ENCODE data around the gene HDGFL2.
"Not testable (repeated sequence)": the region's sequence is repeated elsewhere in the genome, so short reads cannot be mapped to it uniquely, and the experiment has no call there.

The HDGFL2 gene

DNA sequence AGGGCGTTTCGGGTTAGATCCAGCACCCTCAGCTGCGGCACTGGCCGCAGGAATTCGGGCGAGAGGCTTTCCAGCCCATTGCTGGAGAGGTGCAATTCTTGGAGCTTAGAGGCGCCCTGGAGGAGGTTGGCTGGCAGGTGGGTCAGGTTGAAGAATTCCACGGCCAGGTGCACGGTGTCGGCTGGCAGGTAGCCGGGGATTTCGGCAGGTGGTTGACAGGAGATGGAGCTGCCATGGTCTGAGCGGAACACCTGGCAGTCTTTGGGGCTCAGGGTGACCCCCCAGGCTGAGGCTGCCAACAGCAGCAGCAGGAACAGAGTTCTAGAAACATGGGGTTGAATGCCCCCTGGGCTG lies 66.5 kb downstream of the HDGFL2 start:
- FAIRE-seq (no peak), DNase-seq (ENCODE audit: insufficient read length, low spot score) (no peak)
- TF ChIP-seq, protein P1, sequence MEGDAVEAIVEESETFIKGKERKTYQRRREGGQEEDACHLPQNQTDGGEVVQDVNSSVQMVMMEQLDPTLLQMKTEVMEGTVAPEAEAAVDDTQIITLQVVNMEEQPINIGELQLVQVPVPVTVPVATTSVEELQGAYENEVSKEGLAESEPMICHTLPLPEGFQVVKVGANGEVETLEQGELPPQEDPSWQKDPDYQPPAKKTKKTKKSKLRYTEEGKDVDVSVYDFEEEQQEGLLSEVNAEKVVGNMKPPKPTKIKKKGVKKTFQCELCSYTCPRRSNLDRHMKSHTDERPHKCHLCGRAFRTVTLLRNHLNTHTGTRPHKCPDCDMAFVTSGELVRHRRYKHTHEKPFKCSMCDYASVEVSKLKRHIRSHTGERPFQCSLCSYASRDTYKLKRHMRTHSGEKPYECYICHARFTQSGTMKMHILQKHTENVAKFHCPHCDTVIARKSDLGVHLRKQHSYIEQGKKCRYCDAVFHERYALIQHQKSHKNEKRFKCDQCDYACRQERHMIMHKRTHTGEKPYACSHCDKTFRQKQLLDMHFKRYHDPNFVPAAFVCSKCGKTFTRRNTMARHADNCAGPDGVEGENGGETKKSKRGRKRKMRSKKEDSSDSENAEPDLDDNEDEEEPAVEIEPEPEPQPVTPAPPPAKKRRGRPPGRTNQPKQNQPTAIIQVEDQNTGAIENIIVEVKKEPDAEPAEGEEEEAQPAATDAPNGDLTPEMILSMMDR (IDR thresholded peaks at IDR 0.05; ENCODE audit: insufficient read depth, missing control alignments), result no peak

DNA sequence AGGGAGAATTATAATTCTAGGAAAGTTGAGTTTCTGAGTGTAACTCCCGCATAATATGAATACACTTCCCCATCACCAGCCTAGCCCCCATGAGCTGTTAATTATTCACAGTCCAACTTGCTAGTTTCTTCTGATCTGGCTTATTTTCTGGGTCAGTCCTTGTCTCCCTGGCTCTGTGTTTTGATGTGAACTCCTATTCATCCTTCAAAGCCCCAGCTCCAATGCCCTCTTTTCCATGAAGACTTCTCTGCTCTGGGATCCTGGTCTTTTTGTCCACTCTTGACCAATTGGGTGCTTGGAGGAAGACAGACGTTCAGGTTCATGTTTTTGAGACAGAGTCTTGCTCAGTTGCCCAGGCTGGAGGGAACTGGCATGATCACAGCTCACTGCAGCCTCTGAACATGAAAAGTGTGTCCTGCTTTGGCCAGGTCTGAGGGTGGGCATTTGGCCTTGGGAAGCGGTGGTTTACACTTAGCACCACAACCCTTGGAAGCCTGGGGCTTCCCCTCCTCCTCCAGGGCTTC lies 67.1 kb downstream of the HDGFL2 start:
- TF ChIP-seq, protein P1 (IDR thresholded peaks at IDR 0.05; ENCODE audit: insufficient read depth, missing control alignments), result no peak
- FAIRE-seq, result no peak

DNA sequence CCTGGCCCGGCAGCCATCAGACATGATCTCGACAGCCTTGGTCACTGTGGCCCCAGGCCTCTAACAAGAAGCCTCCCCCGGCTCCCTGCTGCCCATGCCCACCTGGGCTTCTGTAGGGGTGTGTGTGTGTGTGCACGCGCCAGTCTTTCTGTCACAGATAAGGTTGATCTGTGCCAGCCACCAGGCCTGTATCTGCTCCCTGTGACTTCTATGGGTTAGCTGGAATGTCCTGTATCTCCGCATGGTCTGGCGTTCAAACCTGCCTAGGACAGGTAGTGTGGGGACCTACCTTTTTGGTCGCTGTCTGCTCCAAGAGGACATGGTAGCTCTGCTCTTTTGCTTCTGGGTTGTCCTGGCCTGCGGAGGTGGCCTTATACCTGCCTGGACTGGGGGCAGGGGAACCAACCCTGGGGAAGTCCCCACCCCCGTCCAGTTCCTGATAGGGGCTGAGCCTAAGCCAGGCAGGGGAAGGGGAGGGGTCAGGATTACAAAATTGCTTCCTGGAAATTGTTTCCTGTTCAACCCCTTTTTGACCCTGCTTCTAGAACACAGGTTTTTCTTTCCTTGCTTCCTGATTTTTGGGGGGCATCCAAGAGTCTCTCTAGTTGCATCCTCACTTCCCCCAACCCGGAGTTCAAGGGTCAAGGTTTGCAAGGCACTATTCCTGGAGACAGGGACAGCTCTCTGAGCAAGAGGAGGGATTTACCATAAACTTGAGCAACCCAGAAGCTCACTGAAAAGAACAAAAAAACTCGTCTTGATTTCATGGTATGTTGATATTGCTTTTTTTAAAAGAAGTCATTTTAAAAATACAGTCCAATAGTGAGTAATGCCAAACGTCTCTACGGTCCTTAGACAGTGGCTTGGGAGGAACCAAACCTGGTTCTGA lies 67.8 kb downstream of the HDGFL2 start, which contains the start of gene LRG1:
Gene LRG1, minus strand, starts transcription at position 344 of the 889 bp plus-strand sequence. Its CDS starts 23 bp downstream, at position 321.
- DNase-seq (ENCODE audit: insufficient read length, low spot score) (no peak), FAIRE-seq (no peak)
- TF ChIP-seq, protein P1 (IDR thresholded peaks at IDR 0.05; ENCODE audit: insufficient read depth, missing control alignments), result no peak

More for the DNA sequence above, 67.1 kb downstream of the HDGFL2 start:
- no peak for DNase-seq (ENCODE audit: insufficient read length, low spot score)

DNA sequence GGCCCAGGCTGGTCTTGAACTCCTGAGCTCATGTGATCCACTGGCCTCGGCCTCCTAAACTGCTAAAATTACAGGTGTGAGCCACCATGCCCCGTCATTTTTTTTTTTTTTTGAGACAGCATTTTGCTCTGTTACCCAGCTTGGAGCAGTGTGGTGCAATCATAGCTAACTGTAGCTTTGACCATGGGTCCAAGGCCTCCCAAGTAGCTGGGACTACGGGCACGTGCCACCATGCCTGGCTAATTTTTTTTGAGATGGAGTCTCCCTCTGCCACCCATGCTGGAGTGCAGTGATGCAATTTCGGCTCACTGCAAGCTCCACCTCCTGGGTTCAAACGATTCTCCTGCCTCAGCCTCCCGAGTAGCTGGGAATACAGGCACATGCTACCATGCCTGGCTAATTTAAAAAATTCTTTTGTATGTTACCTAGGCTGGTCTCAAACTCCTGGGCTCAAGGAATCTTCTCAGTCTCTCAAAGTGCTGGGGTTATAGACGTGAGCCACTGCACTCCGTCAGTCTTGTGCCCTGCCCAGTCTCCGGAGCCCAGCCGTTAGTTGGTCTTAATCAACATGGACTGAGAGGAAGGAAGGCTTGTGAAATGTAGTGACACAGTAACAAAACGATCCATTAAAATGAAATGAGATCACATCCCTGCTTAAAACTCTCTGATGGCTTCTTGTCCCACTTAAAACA lies 69.2 kb downstream of the HDGFL2 start:
- TF ChIP-seq, protein P1 (IDR thresholded peaks at IDR 0.05; ENCODE audit: insufficient read depth, missing control alignments), result no peak
- DNase-seq (ENCODE audit: insufficient read length, low spot score) (no peak), FAIRE-seq (no peak)

DNA sequence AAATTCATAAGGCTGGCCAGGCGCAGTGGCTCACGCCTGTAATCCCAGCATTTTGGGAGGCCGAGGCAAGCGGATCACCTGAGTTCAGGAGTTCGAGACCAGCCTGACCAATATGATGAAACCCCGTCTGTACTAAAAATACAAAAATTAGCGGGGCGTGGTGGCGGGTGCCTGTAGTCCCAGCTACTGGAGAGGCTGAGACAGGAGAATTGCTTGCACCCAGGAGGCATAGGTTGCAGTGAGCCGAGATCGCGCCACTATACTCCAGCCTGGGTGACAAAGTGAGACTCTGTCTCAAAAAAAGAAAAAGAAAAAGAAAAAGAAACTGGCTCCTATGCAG lies 69.7 kb downstream of the HDGFL2 start:
- DNase-seq (ENCODE audit: insufficient read length, low spot score); FAIRE-seq: not testable (repeated sequence)

DNA sequence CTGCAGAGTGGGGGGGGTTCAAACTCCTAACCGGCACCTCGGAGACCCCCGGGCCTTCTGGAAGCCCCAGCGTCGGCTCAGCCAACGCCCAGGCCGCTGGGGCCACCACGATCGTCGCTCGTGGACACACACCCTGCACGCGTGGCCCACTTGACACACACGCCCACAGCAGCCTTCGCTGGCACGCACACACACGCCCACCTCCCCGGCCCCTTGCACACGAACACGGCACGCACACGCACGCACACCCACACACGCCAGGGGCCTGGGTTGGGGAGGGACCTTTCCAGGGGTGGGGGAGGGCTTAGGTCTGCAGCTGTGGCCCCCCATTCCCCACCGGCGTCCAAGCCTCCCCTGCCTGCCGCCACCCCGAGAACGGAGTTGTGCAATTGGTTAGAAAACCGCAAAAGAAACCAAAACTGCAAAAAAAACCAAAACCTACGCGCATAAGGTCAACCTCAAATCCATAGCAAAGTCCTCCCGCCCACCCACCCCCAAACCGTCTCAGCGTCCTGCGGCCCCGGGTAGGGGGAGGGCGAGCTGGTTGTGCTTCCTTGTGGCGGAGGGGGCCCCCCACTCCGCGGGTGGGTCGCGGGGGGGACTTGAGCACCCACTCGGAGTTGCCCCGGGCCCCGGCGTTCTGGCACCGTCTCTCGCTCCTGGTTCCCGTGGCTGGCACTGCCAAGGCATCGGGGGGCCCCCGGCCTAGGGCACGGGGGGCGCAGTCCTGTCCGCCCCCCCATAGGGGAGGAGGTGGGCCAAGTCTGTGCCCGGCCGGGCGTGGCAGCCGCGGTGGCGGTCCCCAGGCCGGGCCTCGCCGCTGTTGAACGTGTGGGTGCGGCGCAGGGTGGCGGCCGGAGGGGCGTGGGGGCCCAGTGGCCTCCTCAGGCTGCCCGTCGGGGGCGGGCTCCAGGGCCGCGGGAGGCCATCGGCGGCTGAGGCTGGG lies 71.1 kb downstream of the HDGFL2 start:
- FAIRE-seq, result no peak
- no peak for DNase-seq (ENCODE audit: insufficient read length, low spot score)
- TF ChIP-seq, protein P1 (IDR thresholded peaks at IDR 0.05; ENCODE audit: insufficient read depth, missing control alignments), result no peak
